Mesendoderm (in vitro differentiated cells): ENCODE results near the gene PIAS1.

Source experiments
- DNase-seq: peaks from one replicate; pipeline ENCODE4 v3.0.0; 2013
- H2AK5ac ChIP-seq: 2 replicates; pipeline ENCODE4 v1.6.1; 2013; ENCODE audit warnings: low read length, inconsistent platforms
- H2BK120ac ChIP-seq: 2 replicates; pipeline ENCODE4 v1.6.1; 2013; ENCODE audit warnings: low read depth, mild to moderate bottlenecking, low read length, moderate library complexity, mixed read lengths
- H2BK15ac ChIP-seq: replicated peaks from 2 replicates; pipeline ENCODE4 v1.6.1; 2013; ENCODE audit warnings: low read depth, mild to moderate bottlenecking, moderate library complexity
- H2BK5ac ChIP-seq: 2 replicates; pipeline ENCODE4 v1.6.1; 2013; ENCODE audit warnings: low read length, inconsistent platforms
- H3K18ac ChIP-seq: 2 replicates; pipeline ENCODE4 v1.6.1; 2013; ENCODE audit warnings: mild to moderate bottlenecking, low read length, mixed read lengths
- H3K23ac ChIP-seq: one replicate; pipeline ENCODE4 v1.6.1; 2013; ENCODE audit warnings: low read length
- H3K27ac ChIP-seq: 2 replicates; pipeline ENCODE4 v1.5.1; 2013; ENCODE audit warnings: low read depth, mild to moderate bottlenecking, inconsistent platforms, low read length, moderate library complexity
- H3K27me3 ChIP-seq: 2 replicates; pipeline ENCODE4 v1.6.1; 2013; ENCODE audit warnings: low read length, control low read depth, mild to moderate bottlenecking, inconsistent platforms; ENCODE audit not compliant: insufficient read depth, poor library complexity
- H3K36me3 ChIP-seq: 2 replicates; pipeline ENCODE4 v1.6.1; 2013; ENCODE audit warnings: low read length, inconsistent platforms; ENCODE audit not compliant: control insufficient read depth, insufficient read depth
- H3K4ac ChIP-seq: one replicate; pipeline ENCODE4 v1.6.1; 2013; ENCODE audit warnings: low read depth, mild to moderate bottlenecking, low read length, moderate library complexity
- H3K4me1 ChIP-seq: 2 replicates; pipeline ENCODE4 v1.6.1; 2013; ENCODE audit warnings: low read depth, low read length, inconsistent platforms; ENCODE audit not compliant: control insufficient read depth
- H3K4me2 ChIP-seq: 2 replicates; pipeline ENCODE4 v1.6.1; 2013; ENCODE audit warnings: low read length
- H3K4me3 ChIP-seq: 2 replicates; pipeline ENCODE4 v1.5.1; 2013; ENCODE audit warnings: mild to moderate bottlenecking, low read length
- H3K56ac ChIP-seq: one replicate; pipeline ENCODE4 v1.6.1; 2013; ENCODE audit warnings: low read length
- H3K79me1 ChIP-seq: 2 replicates; pipeline ENCODE4 v1.6.1; 2013; ENCODE audit warnings: low read length, inconsistent platforms
- H3K79me2 ChIP-seq: 2 replicates; pipeline ENCODE4 v1.6.1; 2013; ENCODE audit warnings: mild to moderate bottlenecking, low read length; ENCODE audit not compliant: control insufficient read depth, insufficient read depth
- H3K9ac ChIP-seq: 2 replicates; pipeline ENCODE4 v1.6.1; 2013; ENCODE audit warnings: low read length, inconsistent platforms
- H4K5ac ChIP-seq: one replicate; pipeline ENCODE4 v1.6.1; 2013; ENCODE audit warnings: low read length
- H4K8ac ChIP-seq: one replicate; pipeline ENCODE4 v1.6.1; 2013; ENCODE audit warnings: low read depth, mild to moderate bottlenecking, control low read depth, low read length, moderate library complexity
- WGBS: extraction: QIAGEN DNeasy Blood & Tissue Kit; methylation state at CpG from one replicate; pipeline ENCODE4 v1.1.7; 2013; ENCODE audit warnings: low lambda C conversion rate, missing lambda C conversion rate; ENCODE audit not compliant: insufficient coverage; ENCODE audit errors: extremely low coverage; 5-methylcytosine and 5-hydroxymethylcytosine counted together

PIAS1 gene

GRCh38 chr15:68061602-68062001 lies 7.5 kb downstream of the PIAS1 start:
- Histone ChIP-seq H2BK120ac (no peak overlapping the region), H3K4ac (no peak overlapping the region), H4K5ac (no peak overlapping the region), H3K4me2 (no peak overlapping the region), H2BK5ac (no peak overlapping the region), H3K27me3 (no peaks in the 10 kb centered on the region), H2AK5ac (no peak overlapping the region), H3K36me3 (no peaks in the 10 kb centered on the region), H3K79me2 (peaks cover 31% of the 10 kb centered on the region), H3K4me1 (peaks cover 2% of the 10 kb centered on the region), H3K79me1 (peaks cover 5% of the 10 kb centered on the region), H3K18ac (no peak overlapping the region), H3K9ac (no peak overlapping the region), H3K4me3 (no peak overlapping the region), H3K27ac (no peak overlapping the region), H3K56ac (no peak overlapping the region), H4K8ac (no peak overlapping the region), H3K23ac (no peak overlapping the region), H2BK15ac (no peak overlapping the region)
- DNase-seq: no peak
- no CpG with 5 or more reads among the region's 5 CpGs for WGBS

- no peak overlapping the region for H4K8ac ChIP-seq
- H3K79me2 ChIP-seq: peaks cover 35% of the 10 kb centered on the region
- H3K79me1 ChIP-seq: peaks cover 8% of the 10 kb centered on the region
- H2BK15ac ChIP-seq: no peak overlapping the region
- H4K5ac ChIP-seq: no peak overlapping the region
- H3K4me2 ChIP-seq: no peak overlapping the region
- H3K56ac ChIP-seq: no peak overlapping the region
- H2BK5ac ChIP-seq: no peak overlapping the region
- H3K4me3 ChIP-seq: no peak overlapping the region
- H3K4me1 ChIP-seq: peaks cover 2% of the 10 kb centered on the region
- H2AK5ac ChIP-seq: no peak overlapping the region
- no CpG with 5 or more reads among the region's 3 CpGs for WGBS
- no peaks in the 10 kb centered on the region for H3K36me3 ChIP-seq
- no peak overlapping the region for H3K4ac ChIP-seq
- no peak overlapping the region for H3K18ac ChIP-seq
- H3K27me3 ChIP-seq: no peaks in the 10 kb centered on the region
- H2BK120ac ChIP-seq: no peak overlapping the region
- H3K23ac ChIP-seq: no peak overlapping the region
- no peak for DNase-seq
- H3K9ac ChIP-seq: no peak overlapping the region
- no peak overlapping the region for H3K27ac ChIP-seq
Observed at GRCh38 chr15:68062214-68062613, 8.1 kb downstream of the PIAS1 start.

GRCh38 chr15:68062946-68063465 lies 8.9 kb downstream of the PIAS1 start:
- no peak overlapping the region for H2AK5ac ChIP-seq
- H3K23ac ChIP-seq: no peak overlapping the region
- H3K18ac ChIP-seq: no peak overlapping the region
- H2BK5ac ChIP-seq: no peak overlapping the region
- no peak overlapping the region for H3K27ac ChIP-seq
- H3K79me2 ChIP-seq: peaks cover 35% of the 10 kb centered on the region
- H3K4me2 ChIP-seq: no peak overlapping the region
- no peak overlapping the region for H3K56ac ChIP-seq
- H2BK120ac ChIP-seq: no peak overlapping the region
- DNase-seq: no peak
- no peak overlapping the region for H3K4ac ChIP-seq
- H4K8ac ChIP-seq: no peak overlapping the region
- H3K9ac ChIP-seq: no peak overlapping the region
- no peaks in the 10 kb centered on the region for H3K27me3 ChIP-seq
- H3K36me3 ChIP-seq: no peaks in the 10 kb centered on the region
- H3K4me1 ChIP-seq: no peaks in the 10 kb centered on the region
- H2BK15ac ChIP-seq: no peak overlapping the region
- no peak overlapping the region for H3K4me3 ChIP-seq
- peaks cover 10% of the 10 kb centered on the region for H3K79me1 ChIP-seq
- no peak overlapping the region for H4K5ac ChIP-seq

- Histone ChIP-seq H3K36me3 (no peaks in the 10 kb centered on the region), H3K56ac (no peak overlapping the region), H4K8ac (no peak overlapping the region), H2BK15ac (no peak overlapping the region), H3K23ac (no peak overlapping the region), H3K4ac (no peak overlapping the region), H3K4me1 (no peaks in the 10 kb centered on the region), H3K79me2 (peaks cover 36% of the 10 kb centered on the region), H4K5ac (no peak overlapping the region), H3K27me3 (no peaks in the 10 kb centered on the region), H3K27ac (no peak overlapping the region), H2BK120ac (no peak overlapping the region), H3K4me2 (no peak overlapping the region), H3K18ac (no peak overlapping the region), H3K79me1 (peaks cover 11% of the 10 kb centered on the region), H2BK5ac (no peak overlapping the region), H3K9ac (no peak overlapping the region), H3K4me3 (no peak overlapping the region), H2AK5ac (no peak overlapping the region)
- DNase-seq: no peak
- WGBS: no CpG with 5 or more reads among the region's 3 CpGs
Observed at GRCh38 chr15:68063606-68064005, 9.5 kb downstream of the PIAS1 start.

GRCh38 chr15:68073576-68074288 lies 19.6 kb downstream of the PIAS1 start:
- Histone ChIP-seq H3K27me3 (no peaks in the 10 kb centered on the region), H3K4me1 (peaks cover 5% of the 10 kb centered on the region), H2BK120ac (no peak overlapping the region), H2AK5ac (no peak overlapping the region), H3K27ac (no peak overlapping the region), H3K36me3 (no peaks in the 10 kb centered on the region), H3K79me1 (peaks cover 12% of the 10 kb centered on the region), H2BK5ac (no peak overlapping the region), H4K8ac (no peak overlapping the region), H3K4me2 (no peak overlapping the region), H2BK15ac (no peak overlapping the region), H3K4ac (no peak overlapping the region), H3K18ac (no peak overlapping the region), H4K5ac (no peak overlapping the region), H3K4me3 (no peak overlapping the region), H3K9ac (no peak overlapping the region), H3K23ac (no peak overlapping the region), H3K56ac (no peak overlapping the region), H3K79me2 (peaks cover 34% of the 10 kb centered on the region)
- 100% methylated on average over 4 of the region's 6 CpGs for WGBS
- DNase-seq: no peak
